Activated naive CD4-positive, alpha-beta T cell (primary cell): ENCODE results near the gene HCFC1.

Source experiments
- DNase-seq, 4 experiments: peaks; one replicate each; lab custom pipeline; 2025; lab: John Stamatoyannopoulos, UW

The HCFC1 gene

DNA sequence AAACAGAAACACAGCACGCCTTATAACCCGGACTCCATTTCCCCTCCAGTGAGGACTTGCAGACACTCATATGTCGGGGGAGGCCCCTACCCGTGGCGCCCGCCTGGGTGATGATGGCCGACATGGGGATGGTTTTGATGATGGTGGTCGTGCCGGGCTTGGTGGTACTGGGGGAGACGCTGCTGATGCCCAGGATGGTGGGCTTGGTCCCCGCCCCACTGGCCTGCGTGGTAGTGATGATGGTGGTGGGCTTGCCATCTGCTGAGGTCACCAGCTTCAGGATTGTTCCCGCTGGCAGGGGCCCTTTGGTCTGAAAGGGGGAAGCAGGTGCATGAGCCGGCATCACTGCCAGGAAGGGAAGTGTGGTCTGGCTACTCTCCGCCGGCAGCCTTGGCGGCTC is 14.4 kb downstream of the HCFC1 start:
- DNase-seq: no peak

DNA sequence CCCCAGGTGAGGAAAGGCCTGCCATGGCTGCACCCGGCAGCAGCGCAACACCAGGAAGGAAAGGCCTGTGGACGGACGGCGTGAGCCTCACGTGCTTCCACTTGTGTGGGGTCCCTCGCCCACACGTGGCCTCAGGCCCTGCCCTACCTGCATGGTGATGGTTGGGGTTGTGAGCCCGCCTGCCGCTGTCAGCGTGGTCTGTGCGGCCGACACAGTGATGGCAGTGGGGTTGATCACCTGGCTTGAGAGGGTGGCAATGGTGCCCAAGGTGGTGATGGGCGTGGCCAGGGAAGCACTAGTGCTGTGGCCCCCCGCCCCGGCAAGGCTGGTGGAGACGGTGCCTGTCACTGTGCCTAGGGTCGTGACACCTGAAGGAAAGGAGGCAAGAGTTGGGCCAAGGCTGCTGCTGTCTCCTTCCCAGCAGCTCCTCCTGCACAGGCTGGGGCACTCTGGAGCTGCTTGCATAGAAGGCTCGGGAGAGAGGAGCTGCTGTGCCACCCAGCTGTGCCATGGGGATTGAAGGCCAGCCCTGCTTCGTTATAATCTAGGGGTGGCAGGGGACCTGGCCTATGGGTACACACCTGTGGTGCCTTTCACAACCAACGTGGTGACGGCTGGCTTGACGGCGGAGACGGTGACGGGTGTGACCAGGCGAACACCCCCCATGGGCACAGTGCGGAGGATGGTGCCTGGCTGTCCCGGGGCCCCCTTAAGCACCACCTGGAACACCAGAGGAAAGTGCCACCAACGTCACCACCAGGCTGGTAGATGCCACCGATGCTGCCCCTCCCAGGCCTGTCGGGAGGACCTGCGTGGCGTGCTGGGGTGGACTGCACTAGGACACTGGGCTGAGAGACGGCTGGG is 15.3 kb downstream of the HCFC1 start:
- no peak for DNase-seq

DNA sequence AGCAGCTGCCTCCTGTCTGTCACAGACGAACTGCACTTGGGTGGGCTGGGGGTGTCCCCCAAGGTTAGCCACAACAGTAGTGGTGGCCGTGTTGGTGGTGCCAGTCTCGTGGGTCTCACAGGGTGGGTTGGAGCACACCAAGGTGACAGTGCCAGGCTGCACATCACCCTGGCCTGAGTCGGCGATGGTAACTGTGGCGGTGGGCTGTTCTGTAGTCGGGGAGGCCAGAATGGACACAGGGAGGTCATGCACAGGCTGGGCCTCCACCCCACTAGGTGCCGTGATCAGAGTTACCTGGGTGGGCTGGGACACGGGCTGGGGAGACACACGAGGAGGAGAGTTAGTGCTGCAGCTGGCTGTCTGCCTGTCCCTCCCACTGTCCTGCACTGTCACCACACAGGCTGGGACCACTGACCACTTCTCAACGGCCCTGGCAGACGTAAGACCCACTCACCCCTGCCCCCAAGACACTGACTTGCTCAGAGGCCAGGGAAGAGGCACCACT is 16.3 kb downstream of the HCFC1 start:
- no peak for DNase-seq

DNA sequence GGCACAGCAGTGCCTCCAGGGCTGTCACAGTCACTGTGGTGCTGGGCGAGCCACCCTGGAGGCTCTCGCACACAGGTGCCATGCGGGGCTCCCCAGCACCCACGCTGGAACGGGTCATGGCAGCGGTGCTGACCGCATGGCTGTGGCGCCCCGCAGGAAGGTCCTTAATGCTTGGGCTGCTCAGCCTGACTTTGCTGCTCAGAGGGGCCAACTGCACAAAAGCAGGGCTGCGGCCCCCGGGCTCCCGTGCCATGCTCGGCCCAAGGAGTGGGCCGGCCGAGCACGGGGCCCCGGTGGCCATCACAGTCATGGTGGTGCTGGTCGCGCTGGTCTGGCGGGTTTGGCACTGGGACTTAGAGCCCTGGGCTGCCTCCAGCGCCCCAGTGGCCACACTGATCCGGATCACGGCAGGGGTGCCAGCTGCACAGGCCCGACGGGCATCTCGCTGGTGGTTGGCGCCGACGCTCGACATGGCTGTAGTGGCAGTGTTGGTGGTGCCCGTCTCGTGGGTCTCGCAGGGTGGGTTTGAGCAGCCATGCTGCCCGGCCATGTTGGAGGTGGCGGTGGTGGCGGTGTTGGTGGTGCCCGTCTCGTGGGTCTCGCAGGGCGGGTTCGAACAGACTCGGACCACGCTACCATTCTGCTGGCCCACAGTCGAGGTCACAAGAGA is 16.9 kb downstream of the HCFC1 start:
- DNase-seq: no peak

DNA sequence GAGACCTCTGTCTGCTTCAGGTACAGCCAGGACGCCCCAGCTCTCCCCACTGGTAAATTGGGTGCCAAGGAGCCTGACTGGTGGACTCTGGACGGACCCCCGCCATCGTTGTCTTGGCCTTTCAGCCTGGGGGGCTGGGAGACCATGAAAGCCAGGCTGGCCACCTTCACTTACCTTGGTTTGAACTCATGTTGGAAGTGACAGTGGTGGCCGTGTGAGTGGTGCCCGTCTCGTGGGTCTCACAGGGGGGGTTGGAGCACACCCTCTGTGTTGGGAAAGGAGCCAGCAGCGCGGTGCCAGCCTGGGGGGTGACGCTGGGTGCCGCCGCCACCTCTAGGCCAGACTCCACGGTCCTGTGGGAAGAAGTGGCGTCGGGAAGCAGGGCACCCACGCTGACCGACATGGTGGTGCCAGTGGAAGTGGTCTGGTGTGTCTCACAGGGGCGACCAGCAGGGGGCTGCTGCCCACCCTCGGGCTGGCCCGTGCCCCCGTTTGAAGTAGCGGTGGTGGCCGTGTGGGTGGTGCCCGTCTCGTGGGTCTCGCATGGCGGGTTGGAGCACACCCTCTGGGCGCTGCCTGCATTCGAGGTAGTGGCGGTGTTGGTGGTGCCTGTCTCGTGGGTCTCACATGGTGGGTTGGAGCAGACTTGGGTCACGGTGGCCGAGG is 17.6 kb downstream of the HCFC1 start:
- DNase-seq: no peak

DNA sequence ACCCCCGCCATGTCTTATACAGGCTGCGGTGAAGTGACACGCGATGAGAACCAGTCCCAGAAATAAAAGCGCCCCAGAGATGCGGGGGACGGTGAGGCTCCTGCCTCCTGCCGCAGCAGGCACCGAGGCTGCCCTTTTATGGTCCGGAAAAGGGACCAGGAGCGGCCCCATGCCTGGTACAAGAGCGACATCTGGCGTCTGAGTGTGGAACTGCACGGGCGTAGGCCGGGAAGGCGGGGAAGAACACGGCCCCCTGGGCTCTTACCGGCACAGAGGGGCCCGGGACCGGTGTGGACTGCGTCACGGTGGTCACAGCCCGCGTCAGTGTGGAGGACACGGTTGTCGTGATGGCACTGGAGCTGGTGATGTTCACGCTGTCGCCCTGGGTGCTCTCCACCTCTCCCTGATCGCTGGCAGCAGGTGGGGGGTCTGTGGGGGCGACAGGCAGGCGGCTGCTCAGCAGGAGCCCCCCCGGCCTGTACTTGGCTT is 18.2 kb downstream of the HCFC1 start:
- peak in 3 of 4 experiments; percentile 71 to 78 (median 74) for DNase-seq

DNA sequence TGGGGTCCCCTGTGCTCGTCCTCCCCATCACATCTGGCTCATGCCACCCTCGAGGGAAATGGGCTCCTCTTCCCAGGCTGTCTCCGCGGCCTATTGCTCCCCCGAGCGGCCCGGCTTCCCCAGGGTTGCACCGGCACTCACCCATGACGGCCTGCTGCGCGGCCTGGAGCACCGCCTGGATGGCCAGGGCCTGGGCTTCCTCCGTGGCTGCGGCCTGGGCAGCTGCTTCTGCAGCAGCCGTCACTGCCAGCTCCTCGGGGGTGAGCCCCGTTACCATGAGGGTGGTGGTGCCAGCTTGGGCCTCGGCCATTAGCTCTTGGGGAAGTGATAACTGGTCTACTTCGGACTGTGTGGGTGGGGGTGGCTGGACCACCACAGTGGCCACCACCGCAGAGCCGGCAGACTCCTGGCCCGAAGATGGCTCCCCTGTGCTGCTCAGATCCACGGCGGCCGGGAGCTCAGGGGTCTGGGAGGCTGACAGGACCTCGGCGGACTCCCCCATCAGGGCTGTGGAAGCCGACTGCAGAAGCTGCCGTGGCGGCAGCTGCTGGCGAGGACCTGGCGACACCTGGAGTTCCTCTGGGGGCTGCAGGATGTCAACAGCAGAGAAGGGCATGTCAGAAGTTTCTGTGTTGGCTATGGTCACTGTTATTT is 19.1 kb downstream of the HCFC1 start:
- no peak for DNase-seq

DNA sequence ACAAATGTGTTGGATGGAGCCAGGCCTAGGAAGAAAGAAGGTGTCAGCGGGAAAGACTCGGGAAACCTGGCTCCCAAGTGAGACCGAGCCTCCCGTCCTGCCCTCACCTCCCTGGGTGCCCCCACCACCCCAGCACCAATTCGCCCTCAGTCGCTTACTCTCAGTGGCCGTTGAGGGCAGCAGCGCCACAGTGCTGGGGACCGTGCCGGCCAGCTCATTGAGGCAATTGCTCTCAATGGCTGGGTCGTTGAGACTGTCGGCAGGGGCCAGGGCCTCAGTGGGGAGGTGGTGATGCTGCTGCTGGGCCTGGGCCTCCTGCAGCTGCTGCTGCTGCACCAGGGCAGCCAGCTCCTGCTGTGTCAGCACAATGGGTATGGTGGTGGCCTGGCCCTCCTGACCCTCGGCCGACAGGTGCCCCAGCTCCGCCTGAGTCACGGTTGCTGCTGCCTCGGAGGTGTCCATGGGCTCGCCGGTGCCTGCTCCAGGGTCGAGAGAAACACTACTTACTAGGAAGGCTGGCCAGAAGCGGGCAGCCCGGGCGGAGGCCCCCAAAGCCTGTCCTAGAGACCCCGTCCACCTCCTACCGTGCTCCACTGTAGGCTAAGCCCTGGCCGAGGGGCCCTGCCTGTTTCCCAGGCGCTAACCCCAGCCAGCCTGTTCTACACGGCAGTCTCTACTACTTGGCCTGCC is 19.8 kb downstream of the HCFC1 start:
- no peak for DNase-seq

DNA sequence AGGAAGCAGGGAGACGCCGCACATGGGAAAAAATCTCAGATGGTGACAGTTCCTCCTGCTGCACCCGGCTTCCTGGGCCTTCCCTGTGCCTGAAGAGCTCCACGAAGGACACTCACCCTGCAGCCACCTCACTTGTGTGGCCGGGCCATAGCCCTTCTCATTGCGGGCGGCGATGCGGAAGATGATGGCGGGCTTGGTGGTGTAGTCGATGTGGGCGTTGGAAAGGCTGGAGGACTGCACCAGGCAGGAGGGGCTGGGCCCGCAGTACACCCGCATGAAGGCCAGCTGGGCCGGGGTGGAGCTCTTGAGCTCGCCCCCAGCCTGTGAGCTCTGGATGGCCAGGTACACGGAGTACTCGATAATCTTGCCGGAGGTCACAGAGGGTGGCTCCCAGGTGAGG is 21.5 kb downstream of the HCFC1 start:
- no peak for DNase-seq

DNA sequence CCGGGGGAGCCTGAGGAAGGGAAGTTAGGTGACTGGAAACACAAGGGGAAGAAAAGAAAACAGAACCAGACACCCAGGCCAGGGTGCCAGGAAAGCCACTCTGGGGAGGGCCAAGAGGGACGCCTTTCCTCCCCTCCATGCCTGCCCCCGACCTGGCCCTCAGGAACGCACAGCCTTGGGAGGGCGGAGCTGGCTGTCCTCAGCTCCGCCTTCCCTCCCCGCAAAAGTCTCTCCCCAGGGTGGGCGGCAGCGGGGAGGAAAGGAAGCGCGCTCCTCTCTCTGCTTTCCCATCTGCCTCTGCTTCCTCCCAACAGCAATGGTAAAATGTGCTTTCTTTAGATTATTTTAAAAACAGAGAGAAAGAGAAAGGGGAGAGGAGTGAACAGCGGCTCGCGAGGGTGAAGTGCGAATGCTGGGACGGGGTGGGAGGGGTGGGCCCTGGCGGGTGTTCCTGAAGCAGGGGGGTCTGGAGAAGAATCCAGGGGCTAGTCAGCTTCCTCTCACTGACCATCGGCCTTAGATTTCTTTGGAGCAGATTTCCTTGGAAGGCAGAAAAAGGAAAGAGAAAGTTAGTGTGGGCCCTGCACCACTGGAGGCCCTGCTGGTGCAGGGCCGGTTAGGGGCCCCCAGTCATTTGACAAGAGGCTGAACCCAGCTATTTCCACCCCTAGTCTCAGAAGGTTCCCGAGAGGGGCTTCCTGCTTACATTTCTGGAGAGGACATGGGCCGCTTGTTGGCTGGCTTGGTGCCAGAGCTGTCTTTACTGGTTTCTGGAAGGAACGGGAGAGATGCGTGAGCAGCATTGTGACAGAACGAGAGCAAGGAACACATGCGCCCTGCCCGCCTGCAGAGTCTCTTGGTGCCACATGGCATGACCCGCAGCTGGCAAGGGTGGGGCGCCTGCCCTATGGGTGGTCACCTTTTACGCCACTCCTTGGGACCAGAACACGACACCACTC is 22.5 kb downstream of the HCFC1 start:
- DNase-seq: no peak

DNA sequence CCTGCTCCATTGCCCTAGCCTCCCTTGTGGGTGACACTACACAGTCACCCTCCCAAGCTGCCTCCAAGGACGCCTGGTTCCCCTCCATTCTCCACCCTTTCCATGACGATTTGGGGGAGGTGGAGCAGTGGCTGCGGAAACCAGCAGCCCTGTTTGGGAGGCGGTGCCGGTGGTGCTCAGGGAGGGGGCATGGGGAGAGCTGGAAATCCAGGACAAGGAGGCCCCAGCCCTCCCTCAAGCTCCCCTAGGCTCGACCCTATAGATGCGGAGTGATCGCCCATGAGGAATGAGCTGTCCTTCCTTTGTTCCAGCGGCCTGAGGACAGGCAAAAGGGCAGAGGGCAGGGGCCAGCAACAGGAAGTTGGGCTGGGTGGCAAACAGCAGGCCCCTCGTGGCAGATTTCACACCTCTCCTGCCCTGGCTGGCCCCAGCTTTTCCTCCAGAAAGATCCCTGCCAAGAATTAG is 23.6 kb downstream of the HCFC1 start:
- DNase-seq: no peak

DNA sequence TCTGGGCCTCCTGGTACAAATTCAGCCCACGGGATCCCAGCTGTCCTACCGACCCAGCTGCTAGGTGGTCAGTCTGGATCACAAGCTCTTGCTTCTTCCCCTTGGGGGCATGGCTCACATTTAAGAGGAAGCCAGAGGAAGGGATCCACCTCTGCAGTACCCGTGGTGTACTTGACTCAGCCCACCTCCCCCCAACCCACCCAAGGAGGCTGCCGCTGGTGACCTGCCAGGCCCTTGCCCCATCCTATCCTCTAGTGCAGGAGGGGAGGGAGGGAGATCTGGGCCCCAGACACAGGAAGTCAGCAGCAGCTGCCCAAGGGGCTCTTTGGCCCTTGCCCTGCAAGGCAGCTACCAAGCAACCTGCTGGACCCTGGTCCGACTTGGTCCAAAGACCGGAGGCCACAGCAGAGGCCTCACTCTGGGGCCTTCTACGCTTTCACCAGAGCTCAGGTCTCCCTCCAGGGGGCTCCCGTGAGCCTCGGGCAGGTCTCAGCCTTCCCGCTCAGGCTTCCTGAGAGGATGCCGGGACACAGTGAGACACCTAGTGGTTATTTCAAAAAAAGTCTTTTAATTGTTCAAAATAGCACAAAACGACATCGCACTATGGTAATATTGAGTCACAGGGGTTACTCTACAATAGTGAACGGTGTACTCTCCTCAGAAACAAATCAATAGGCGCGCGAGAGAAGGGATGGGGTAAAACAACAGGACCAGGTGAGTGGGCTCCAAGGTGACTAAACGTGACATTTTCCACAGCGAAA is 24.4 kb downstream of the HCFC1 start:
- peak; percentile 18 to 75 (median 45) for DNase-seq

DNA sequence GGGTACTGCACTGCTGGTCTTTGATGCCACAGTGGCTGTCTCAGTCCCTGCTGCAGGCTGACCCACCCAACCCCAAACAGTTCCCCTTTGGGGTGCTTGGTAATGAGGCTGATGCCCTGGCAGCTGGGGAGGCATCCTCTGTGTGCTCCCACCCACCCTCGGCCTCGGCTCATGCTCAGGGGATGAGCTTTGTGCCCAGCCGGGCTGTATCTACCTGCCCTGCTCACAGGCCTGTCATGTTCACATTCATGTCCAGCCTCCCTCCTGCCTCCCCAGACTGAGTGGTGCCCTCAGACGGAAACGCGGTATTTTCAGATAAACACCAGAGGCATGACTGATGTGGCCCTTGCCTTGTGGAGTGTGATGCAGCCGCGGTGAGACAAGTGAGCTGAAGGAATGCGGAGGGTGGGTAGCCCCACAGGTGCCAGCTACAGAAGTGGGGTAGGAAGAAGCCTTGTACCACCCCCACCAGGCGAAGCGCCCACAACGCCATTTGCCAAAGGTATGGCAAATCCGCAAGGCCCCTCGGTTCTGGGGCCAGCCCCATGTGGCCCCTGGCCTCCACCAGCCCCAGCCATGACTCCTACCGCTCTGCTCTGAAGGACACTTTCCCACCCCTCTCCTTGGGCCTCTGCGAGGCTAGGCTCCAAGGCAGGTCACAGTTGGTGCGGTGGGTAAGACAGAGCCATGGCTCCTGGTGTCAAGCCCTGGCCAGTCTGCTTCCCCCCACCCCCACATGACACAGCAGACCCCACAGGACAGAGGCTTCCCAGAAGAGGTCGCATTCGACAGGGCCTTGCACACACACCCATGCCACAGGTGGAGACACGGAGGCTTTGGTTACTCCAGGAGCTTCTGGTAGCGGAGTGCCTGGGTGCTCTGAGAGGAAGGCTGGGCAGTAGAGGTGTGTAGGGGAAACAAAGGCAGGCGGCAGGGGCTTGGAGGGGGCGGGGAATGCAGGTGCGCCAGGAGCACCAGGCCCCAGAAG is 25.4 kb downstream of the HCFC1 start:
- no peak for DNase-seq

DNA sequence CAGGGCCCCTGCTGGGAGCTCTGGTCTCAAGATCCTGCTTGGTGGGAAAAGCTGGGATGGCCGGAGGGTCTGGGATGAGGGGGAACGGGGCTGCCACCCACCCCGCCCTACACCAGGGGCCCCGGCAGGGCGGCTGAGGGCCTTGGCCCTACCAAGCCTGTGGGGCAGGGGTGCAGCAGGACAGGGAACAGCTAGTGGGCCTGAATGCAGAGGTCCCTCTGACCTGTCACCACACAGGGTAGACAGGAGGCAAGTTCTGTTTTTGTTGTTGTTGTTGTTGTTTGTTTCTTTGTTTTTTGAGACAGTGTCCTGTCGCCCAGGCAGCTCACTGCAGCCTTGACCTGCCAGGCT is 26.8 kb downstream of the HCFC1 start:
- DNase-seq: no peak

DNA sequence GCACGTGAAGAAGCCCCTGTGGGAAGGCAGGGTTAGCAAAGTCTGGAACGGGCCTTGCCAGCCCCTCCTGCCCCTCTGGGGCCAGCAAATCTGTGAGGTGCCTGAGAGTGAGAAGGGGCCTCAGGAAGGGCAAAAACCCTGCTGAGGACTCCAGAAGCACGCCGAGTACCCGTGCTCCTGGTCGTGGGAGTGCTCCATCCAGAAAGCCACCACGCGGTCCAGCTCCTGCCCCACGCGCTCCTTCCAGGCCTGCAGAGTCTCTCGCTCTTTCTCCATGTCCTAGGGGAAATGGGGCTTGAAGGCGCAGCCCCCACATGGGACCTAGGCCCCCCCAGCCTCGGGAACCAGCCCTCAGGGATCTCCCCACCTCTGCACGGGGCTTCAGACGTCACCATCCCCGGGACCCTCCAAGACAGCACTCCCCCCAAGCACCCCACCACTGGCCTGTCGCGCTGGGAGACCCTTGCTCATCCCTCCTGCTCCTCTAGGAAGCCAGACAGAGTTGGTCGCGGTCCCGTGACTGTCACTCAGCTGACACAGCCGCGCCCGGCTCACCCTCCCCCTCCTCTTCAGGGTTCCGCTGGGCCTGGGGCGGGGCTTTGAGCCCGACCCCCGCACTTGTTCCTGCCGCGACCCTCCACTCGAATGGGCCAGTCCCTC is 27.3 kb downstream of the HCFC1 start, which contains the start of gene RENBP:
Gene RENBP (minus strand): TSS at position 504 of the 660 bp plus-strand sequence. CDS start 33 bp downstream, at position 471.
- peak in 2 of 4 experiments; percentile 20 to 39 for DNase-seq

DNA sequence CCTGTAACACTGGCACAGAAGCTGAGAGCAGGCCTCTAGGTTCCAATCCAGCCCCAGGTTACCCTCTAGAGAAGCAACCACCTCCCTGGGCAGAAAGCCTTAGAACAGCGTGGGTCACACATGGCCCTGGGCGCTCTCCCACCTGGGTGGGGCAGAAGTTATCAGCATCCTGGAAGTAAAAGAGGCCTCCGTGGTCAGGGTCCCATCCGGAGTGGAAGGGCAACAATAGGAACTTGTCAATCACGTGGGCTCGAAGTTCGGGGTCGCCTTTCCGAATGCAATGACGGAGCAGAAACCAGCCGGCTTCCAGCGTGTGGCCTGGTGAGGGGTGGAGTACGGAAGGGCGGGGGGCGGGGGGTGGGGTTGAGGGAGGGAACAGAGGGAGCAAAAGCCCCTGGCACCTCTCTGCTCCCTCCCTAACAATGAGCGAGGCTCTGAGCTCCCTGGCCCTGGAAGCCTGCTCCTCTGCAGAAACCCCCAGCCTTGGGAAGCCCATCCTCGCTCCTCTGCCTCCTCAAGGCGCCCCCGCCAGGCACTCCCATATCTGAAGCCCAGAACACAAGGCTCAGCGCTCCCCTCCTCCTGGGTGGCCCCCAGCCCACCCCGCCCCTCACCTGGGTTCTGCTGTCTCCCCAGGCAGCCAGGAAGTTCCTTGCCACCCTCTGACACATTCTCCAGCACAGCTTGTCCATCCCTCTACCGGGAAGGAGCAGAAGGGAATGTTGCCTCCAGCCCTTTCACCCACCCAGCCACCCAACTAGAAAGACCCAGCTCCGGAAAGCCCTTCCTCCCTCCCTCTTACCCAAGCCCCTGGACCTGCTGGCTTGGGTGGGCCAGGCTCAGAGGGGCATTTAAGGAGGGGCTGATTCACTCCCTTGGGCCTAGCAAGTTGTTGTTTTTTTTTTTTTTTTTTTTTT is 30.0 kb downstream of the HCFC1 start:
- no peak for DNase-seq
